Measurements from ENCODE around the gene TPD52L3.

TPD52L3 gene

GRCh38 chr9:6328103-6328502, at the start of gene TPD52L3:
Gene TPD52L3 (plus strand): TSS chr9:6328375. CDS start chr9:6328596, 221 bp downstream.
- DNase-seq = no peak

DNA sequence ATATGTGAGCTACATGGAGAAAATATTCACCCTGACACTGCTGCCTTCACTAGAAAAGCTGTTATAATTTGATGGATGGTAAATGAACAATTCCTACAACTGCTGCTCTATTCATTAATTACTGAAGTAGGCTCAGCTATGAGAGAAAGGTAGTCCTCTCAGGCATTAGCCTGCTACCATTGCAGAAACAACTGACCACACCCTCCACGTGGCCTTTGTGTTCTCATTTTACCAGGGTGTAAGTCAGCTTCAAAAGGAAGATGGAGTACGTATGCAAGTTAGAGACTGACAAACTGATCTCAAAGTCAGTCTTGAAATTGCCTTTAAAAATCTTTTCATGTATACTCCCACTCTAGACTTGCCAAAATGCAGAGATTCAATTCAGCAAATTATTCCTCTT, 26.3 kb upstream of the TPD52L3 start:
- DNase-seq = no peak

- no peak for DNase-seq
Measured at GRCh38 chr9:6302417-6302816, 25.8 kb upstream of the TPD52L3 start.

- DNase-seq = no peak
Measured at GRCh38 chr9:6304232-6304631, 23.9 kb upstream of the TPD52L3 start.

GRCh38 chr9:6305954-6306563, 22.1 kb upstream of the TPD52L3 start:
- DNase-seq = no peak

GRCh38 chr9:6307551-6308096, 20.6 kb upstream of the TPD52L3 start:
- no peak for DNase-seq

DNA sequence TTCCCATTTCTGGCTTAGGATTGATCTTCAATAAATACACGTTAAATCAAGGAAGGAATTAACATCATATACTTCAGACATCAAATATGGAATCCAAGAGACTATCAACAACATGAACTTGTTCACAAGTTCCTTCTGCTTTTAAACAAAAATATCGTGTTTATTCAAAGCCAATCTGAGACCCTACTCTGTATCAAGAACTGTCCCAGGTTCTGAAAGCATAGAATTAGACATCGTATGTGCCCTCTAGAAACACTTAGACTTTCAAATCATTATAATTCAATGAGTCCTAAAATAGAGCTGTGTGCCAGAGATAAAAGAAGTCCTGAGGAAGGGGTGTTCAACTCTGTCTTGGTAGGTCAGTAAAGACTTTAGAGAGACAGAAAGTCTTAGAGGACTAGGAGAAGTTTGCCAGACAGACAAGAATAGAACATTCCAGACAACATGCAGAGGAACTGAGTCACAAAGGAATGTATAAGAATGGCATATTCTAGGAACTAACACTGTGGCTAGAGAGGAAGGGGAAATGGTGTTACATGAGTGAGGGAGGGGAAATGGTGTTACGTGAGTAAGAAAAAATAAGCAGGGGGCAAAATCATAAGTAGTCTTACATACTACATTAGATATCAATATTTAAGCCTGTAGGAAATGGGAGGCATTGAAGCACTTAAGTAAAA, 2.9 kb downstream of the TPD52L3 start:
- DNase-seq = no peak

DNA sequence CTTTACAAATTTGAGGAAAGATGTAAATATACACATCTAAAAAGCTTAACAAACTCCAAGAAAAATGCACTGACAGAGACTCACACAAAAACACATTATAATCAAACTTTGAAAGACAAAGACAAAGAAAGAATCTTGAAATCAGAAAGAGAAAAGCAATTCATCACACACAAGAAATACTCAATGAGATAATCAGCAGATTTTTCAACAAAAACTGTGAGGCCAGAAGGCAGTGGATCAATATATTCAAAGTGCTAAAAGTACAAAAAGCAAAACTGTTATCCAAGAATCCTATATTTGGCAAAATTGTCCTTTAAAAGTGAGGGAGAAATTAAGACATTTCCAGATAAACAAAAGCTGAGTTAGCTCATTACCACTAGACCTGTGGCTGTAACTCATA, 6.1 kb downstream of the TPD52L3 start:
- DNase-seq = no peak

- no peak for DNase-seq
Measured at GRCh38 chr9:6348766-6349165, 20.6 kb downstream of the TPD52L3 start.

DNA sequence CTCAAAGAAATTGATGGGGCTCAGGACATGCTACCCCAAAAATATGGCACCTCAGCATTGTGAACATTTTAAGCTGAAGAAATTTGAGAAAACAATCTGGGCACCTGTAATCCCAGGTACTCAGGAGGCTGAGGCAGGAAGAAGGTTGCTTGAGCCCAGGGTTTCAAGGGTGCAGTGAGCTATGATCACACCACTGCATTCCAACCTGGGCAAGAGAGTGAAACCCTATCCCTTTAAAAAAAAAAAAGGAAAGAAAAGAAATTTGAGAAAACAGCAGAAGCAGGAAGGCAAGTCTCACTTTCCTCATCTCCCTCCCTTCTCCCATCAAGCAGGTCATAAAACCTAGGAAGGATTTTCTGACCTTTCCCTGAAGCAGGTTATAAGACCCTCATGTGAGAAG, 23.6 kb downstream of the TPD52L3 start:
- no peak for DNase-seq

DNA sequence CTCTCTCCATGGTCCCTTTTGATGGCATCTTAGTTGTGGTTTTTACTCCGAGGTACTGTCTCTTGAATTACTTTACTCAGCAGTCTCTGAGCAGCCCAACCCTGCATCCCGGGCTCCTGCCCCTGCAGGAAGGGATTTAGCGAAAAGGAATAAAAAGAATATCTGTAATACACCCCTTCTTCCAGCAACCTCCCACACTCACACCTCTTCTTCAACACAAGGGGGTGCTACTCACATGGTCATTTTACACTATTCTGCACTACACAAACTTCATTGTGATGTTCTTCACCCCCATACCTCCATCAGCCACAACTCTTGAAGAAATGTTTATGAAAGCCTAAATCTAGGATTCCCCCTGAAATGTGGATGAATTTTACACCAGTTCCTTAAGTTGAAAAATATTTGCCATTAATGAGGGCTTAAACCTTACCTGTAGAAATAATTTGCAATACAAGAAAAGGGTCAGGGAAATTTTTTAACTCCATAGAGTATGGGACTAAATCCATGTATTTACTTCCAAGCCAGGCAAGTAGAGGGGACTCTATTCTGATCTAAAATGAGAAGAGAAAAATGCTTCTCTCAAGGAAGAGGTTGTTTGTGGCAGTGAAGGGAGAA, 26.0 kb downstream of the TPD52L3 start:
- no peak for DNase-seq

DNA sequence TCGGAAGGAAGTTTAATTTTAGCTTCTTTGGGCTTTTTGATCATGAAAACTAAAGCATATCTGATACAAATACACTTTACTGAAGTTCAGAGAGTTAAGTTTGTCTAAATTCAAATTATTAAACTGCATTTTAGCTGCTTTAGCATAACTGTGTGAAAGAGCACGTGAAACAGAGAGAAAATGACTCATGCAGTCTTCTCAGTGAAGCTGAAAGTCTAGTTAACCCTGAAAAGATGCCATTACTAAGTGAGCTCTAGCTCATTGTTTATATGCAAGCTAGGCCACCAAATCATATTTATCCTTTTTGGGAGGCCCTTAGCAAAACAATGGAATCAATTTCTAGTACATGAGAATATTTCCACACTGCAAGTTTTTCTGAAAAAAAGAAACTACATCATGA, 27.6 kb downstream of the TPD52L3 start:
- no peak for DNase-seq

DNA sequence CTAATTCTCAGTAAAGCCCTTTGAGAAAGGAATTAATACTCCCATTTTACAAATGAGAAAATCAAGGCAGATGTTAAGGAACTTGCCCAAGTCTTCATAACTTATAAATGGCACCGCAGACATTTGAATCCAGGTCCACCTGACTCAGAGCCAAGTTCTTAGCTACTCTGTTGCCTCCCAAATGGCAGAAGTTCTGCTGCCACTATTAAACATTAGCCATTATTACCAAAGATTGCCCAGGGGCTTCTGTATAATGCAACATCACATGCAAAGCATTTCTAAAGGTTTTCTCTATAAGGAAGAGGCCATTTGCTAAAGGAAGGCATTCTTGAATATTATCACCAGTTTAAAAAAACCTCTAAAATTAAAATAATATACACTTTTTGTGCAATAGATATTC, 28.3 kb downstream of the TPD52L3 start:
- DNase-seq = no peak

DNA sequence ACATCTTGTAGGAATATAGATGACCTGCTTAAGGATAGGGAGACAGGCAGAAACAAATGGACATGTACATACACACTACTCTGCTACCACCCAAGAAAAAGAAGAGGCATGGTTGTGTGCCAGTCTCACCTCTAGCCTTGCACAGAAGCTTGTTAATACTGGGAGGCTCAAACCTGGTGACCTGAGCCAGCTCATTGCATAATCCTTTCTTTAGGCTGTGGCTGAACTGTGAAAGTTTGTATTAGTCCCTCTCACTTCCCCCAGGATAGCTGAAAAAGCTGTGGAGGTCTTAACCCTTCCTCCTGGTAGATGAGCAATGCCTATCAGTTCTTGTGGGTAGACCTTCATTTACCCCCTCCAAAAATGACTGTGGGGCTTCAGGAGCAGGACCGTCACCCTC, 28.7 kb downstream of the TPD52L3 start:
- no peak for DNase-seq

GRCh38 chr9:6367128-6367890, 39.1 kb downstream of the TPD52L3 start:
- no peak for DNase-seq

DNA sequence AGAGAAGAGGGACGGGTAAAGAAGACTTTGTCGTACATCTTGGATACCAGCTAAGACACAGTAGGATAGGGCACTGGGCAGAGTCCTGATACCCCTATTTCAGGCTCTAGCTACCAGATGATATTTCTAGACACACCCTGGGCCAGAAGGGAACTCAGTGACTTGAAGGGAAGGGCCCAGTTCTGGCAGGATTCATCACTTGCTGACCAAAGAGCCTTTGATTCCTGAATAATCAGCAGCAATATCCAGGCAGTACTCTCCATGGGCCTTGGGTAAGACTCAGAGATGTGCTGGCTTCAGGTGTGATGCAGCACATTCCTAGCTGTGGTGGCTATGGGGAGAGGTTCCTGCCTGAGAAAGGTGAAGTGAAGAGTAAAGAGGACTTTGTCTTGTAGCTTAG, 40.7 kb downstream of the TPD52L3 start:
- DNase-seq = no peak

Measured in NCI-H1048 (cell line).